Psoas muscle (tissue), 8 donors: Measurements from ENCODE around the gene FAF2. TPM values are rescaled to one million over a fixed set of nuclear protein-coding genes. Genes with fewer than 3 reads are reported as not detected.

Source experiments
- ATAC-seq, 4 donors: fragments of 200-7000 bp; cut with Tn5 transposase; one replicate each; pipeline ENCODE4 v1.9.1; 2020; ENCODE audit warnings: moderate library complexity in 3 of 4, mild to moderate bottlenecking in 2 of 4
- DNase-seq, 2 donors: peaks; one replicate each; pipeline ENCODE4 v3.0.0-alpha.2; 2020
- H3K27ac ChIP-seq: fragments of 200-600 bp; one replicate; pipeline ENCODE4 v1.8.0; 2022
- H3K27me3 ChIP-seq, 3 donors: fragments of 200-600 bp in 1 of 3; one replicate each; pipeline versions ENCODE4 v1.6.1 to v1.8.0; 2013 to 2022; ENCODE audit warnings: low read length in 2 of 3, mild to moderate bottlenecking in 2 of 3, moderate library complexity in 1 of 3; ENCODE audit not compliant: insufficient read depth in 3 of 3
- H3K36me3 ChIP-seq, 2 donors: fragments of 200-600 bp in 1 of 2; one replicate each; pipeline versions ENCODE4 v1.6.1 to v1.8.0; 2013 to 2022; ENCODE audit warnings: low read depth in 1 of 2, mild to moderate bottlenecking in 1 of 2, moderate library complexity in 1 of 2; ENCODE audit not compliant: insufficient read depth in 1 of 2
- H3K4me1 ChIP-seq: fragments of 200-600 bp; one replicate; pipeline ENCODE4 v1.8.0; 2022
- H3K4me3 ChIP-seq: fragments of 200-600 bp; one replicate; pipeline ENCODE4 v1.8.0; 2022; ENCODE audit warnings: mild to moderate bottlenecking
- H3K9me3 ChIP-seq: fragments of 200-600 bp; one replicate; pipeline ENCODE4 v1.8.0; 2022
- WGBS, 3 donors: extraction: QIAGEN DNeasy Blood & Tissue Kit; methylation state at CpG; one replicate each; pipeline versions ENCODE4 v1.1.6 to v1.1.7; 2013; 5-methylcytosine and 5-hydroxymethylcytosine counted together
- intact Hi-C, 2 donors: fragments of 100-400 bp; cut with DNase I; formaldehyde crosslinking; loops; one replicate each; pipeline versions ENCODE4 v1.11.0 to v1.14.2; 2022
- polyA plus RNA-seq, 3 donors: library from polyadenylated mRNA; stranded (reverse); fragments of 200-250 nt; gene quantifications; one replicate each; pipeline ENCODE4 v1.2.3, GENCODE V29; 2013
- total RNA-seq, 4 donors: library from RNA; stranded (reverse); fragmentation: NEBNext Ultra II Directional in 2 of 4; extraction: Animal tissue kit (Norgen Biotek cat#: 25700) in 2 of 4; gene quantifications; one replicate each; pipeline versions ENCODE4 v1.2.1 to v1.2.4, GENCODE V29; 2021 to 2023
- TF ChIP-seq, protein P1 (sequence below): fragments of 200-600 bp; IDR thresholded peaks from one replicate; pipeline ENCODE4 v1.8.0; 2022; ENCODE audit warnings: antibody characterized with exemption
- donor health status: healthy with polysubstance abuse.
- donor health status: DM: no; HTN: no; CAD: no; lungs with moderate emphysema.
- donor health status: Bipolar disorder and iron deficiency.
- donor health status: healthy.
- donor health status: DM: yes; HTN: yes; CAD: no.
- donor health status: DM: no; HTN: no; CAD: no.
- donor health status: DM: no; HTN: no; CAD: no.
- donor health status: DM: yes; HTN: yes; CAD: no.

FAF2 gene
- total and polyA plus RNA-seq, 7 donors: 8.4 to 22.8 (median 14.7) TPM

GRCh38 chr5:176409765-176410164 lies 38.4 kb upstream of the FAF2 start:
- DNase-seq (no peak), ATAC-seq (no peak)
- 84 to 90% (median 88%) methylated on average over 4 of the region's 4 CpGs for WGBS, 3 donors
- TF ChIP-seq, protein P1, sequence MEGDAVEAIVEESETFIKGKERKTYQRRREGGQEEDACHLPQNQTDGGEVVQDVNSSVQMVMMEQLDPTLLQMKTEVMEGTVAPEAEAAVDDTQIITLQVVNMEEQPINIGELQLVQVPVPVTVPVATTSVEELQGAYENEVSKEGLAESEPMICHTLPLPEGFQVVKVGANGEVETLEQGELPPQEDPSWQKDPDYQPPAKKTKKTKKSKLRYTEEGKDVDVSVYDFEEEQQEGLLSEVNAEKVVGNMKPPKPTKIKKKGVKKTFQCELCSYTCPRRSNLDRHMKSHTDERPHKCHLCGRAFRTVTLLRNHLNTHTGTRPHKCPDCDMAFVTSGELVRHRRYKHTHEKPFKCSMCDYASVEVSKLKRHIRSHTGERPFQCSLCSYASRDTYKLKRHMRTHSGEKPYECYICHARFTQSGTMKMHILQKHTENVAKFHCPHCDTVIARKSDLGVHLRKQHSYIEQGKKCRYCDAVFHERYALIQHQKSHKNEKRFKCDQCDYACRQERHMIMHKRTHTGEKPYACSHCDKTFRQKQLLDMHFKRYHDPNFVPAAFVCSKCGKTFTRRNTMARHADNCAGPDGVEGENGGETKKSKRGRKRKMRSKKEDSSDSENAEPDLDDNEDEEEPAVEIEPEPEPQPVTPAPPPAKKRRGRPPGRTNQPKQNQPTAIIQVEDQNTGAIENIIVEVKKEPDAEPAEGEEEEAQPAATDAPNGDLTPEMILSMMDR: no peak
- Histone ChIP-seq H3K36me3 (peaks cover 0 to 69% of the 10 kb centered on the region in 2 donors), H3K4me3 (no peak overlapping the region), H3K9me3 (no peaks in the 10 kb centered on the region), H3K27ac (no peak overlapping the region), H3K27me3 (no peaks in the 10 kb centered on the region), H3K4me1 (peaks cover 43% of the 10 kb centered on the region)
- intact Hi-C loops: loop anchor here in 1 of 2 donors (2.0 to 10.0 kb wide), 2 partner anchors 17 to 135 kb away; partner anchors contain the start of gene CDHR2

GRCh38 chr5:176410486-176411180 lies 37.6 kb upstream of the FAF2 start:
- ATAC-seq (no peak), DNase-seq (no peak)
- 88 to 97% (median 91%) methylated on average over 5 of the region's 5 CpGs for WGBS, 3 donors
- Histone ChIP-seq H3K36me3 (peaks cover 0 to 60% of the 10 kb centered on the region in 2 donors), H3K27me3 (no peaks in the 10 kb centered on the region), H3K9me3 (no peaks in the 10 kb centered on the region), H3K4me1 (peaks cover 50% of the 10 kb centered on the region), H3K4me3 (no peak overlapping the region), H3K27ac (peak overlapping the region; percentile 4)
- intact Hi-C loops: loop anchor here in 1 of 2 donors (2.0 to 10.0 kb wide), 2 partner anchors 18 to 134 kb away; partner anchors contain the start of gene CDHR2
- TF ChIP-seq, protein P1: no peak

DNA sequence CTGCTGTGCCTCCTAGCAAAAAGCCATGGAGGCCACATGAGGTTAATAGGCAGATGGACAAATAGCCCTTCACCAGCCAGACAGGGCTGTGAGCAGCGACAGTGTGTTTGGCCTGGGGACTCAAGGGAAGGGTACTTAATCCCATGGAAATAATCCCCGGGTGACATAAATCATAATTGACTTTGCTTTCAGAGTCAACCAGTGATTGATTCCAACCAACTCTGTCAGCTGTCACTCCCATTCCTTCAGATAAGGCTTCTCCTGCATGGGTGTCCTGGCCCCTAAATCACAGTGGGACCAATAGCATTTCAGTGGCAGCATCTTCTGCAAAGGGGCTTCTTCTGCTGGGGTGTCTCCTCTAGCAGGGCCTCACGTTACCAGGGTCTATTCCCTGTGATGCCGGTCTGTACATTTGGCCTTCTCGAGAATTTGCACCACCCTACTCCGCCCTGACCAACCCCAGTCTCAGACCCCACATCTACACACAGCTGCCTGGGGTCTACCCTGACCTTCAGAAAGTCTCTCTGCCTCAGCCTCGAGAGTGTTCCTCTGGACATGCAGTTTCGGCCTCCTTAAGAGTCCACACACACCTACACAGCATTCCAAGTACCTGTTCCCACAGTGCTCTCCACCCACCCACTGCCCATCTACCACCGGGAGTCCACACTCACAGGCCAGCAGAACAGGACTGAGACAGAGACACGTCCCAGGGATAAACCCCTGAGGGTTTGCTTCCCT lies 35.5 kb upstream of the FAF2 start:
- intact Hi-C loops: loop anchor here in 1 of 2 donors (10.0 kb wide), 1 partner anchor 132 kb away; the partner anchor contains the start of gene CDHR2

DNA sequence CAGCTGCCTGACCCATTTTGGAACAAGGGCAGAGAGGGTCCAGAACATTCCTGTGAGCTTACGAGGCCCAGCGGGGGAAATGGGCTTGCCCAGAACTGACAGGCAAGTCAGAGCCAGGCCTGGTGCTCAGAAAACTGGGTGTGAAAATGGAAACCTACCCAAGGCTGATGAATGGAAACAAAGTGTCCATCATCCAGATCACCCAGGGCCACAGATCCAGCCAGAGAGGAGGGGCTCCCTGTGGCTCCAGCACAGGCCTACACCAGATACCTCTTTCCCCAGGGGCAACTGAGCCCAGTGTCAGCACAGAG lies 35.0 kb upstream of the FAF2 start:
- H3K4me3 ChIP-seq: peak overlapping the region; percentile 96
- DNase-seq (peak; percentile 59 to 76), ATAC-seq (peak in 3 of 4 donors; percentile 25 to 59 (median 56))
- WGBS, 3 donors: 15 to 24% (median 23%) methylated on average over 2 of the region's 2 CpGs
- TF ChIP-seq, protein P1: no peak
- peaks cover 47% of the 10 kb centered on the region for H3K4me1 ChIP-seq
- H3K27me3 ChIP-seq: no peaks in the 10 kb centered on the region
- intact Hi-C loops: loop anchor here in 1 of 2 donors (10.0 kb wide), 1 partner anchor 132 kb away; the partner anchor contains the start of gene CDHR2
- H3K36me3 ChIP-seq: peaks cover 0 to 34% of the 10 kb centered on the region in 2 donors
- H3K9me3 ChIP-seq: no peaks in the 10 kb centered on the region
- H3K27ac ChIP-seq: peak overlapping the region; percentile 100

More for the DNA sequence above, 35.5 kb upstream of the FAF2 start:
- Histone ChIP-seq H3K4me3 (peak overlapping the region; percentile 96), H3K27me3 (no peaks in the 10 kb centered on the region), H3K9me3 (no peaks in the 10 kb centered on the region), H3K36me3 (peaks cover 0 to 40% of the 10 kb centered on the region in 2 donors), H3K27ac (peak overlapping the region; percentile 100), H3K4me1 (peaks cover 47% of the 10 kb centered on the region)
- ATAC-seq (no peak), DNase-seq (no peak)
- 52 to 60% (median 56%) methylated on average over 10 of the region's 10 CpGs for WGBS, 3 donors
- TF ChIP-seq, protein P1: no peak
